ENCODE data around the gene CFC1B.
"Not testable (repeated sequence)": the region's sequence is repeated elsewhere in the genome, so short reads cannot be mapped to it uniquely, and the experiment has no call there.

Gene CFC1B

GRCh38 chr2:130571929-130572328 lies 50.9 kb downstream of the CFC1B start:
- not testable (repeated sequence) for DNase-seq

DNA sequence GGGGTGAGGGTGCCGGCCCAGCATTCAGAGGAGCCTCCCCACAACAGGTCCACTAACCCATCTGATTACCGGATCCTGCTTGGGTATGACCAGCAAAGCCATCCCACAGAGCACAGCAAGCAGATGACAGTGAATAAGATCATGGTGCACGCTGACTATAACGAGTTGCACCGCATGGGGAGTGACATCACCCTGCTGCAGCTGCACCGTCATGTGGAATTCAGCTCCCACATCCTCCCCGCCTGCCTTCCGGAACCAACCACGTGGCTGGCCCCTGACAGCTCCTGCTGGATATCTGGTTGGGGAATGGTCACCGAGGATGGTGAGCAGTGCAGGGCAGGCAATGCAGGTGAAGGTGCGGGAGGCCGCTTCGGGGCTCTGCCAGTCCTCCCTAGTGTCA lies 53.2 kb downstream of the CFC1B start:
- not testable (repeated sequence) for DNase-seq

GRCh38 chr2:130576209-130576784 lies 55.3 kb downstream of the CFC1B start:
- DNase-seq = not testable (repeated sequence)

- not testable (repeated sequence) for DNase-seq
These were observed 56.5 kb downstream of the CFC1B start for GRCh38 chr2:130577559-130577958.

All from T-helper 9 cell (primary cell).